ENCODE data around the gene HOXB4. TPM values are rescaled to one million over a fixed set of nuclear protein-coding genes. Genes with fewer than 3 reads are reported as not detected.
A peak's percentile ranks its signal among the peaks of the same experiment; 100 is the strongest.

Gene HOXB4
- polyA plus RNA-seq, 1 of the 3 experiments (the other 2 are of a cell fraction): 0.03 TPM

DNA sequence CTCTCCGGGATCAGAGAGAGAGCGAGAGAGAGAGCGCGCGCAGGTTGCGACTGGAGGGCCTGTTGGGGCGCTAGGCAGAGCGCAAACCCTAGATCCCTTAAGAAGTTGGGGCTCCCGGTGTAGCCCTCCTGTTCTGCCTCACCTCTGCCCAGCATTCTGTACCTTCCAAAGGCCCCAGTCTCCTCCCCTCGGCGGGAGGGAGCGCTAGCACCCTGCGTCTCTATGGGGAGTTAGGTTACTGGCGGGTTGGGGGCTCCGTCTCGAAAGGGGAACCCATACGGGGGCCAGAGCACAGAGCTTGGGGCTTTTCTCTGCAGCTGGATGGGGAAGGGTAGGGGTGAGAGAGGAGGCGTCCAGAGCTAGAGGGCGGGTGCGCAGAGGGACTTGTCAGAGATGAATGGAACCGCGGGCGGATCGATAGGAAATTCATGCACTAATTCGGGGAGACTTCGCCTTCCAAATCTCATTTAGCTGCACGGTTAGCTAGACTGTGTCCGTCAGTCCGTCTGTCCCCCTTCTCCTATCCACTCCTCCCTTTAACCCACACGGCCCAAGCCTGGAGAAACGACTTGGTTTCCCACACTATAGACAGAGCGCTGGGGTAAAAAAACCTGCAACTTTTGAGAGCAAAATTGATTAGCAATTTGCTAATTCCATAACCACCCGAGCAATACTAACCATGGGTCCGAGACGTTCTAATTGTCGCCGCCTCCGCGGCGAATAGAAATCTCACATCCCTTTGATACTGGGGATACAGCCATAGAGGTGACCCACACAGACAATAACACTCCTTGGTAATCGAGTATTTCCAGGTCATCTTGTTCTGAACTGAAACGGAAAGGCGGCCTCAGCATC, 693 bp upstream of the HOXB4 start:
- Histone ChIP-seq H3K27ac (ENCODE audit: low read depth in 2 of 2, low read length in 1 of 2) (no peak overlapping the region), H2AFZ (ENCODE audit: low read depth) (no peak overlapping the region), H4K20me1 (ENCODE audit: insufficient read depth) (peaks cover 9% of the 10 kb centered on the region; the same call in 1 of the 2 replicates), H3K36me3 (replicated peaks in 1 of 2; ENCODE audit: control insufficient read depth in 1 of 2, insufficient read depth in 2 of 2, low read length in 1 of 2) (no peaks in the 10 kb centered on the region), H3K4me2 (no peak overlapping the region), H3K9ac (no peak overlapping the region), H3K9me3 (no peaks in the 10 kb centered on the region), H3F3A (replicated peaks; ENCODE audit: insufficient read depth) (peaks cover 4% of the 10 kb centered on the region), H3K27me3 (ENCODE audit: insufficient read depth) (peaks cover 94% of the 10 kb centered on the region), H3K4me1 (ENCODE audit: control insufficient read depth in 1 of 2, insufficient read depth in 2 of 2, low read depth in 1 of 2, low read length in 1 of 2) (no peaks in the 10 kb centered on the region; a peak in 1 of 4 replicates), H3K4me3 (ENCODE audit: low read depth in 2 of 2, low read length in 1 of 2) (no peak overlapping the region), H3K79me2 (ENCODE audit: insufficient read depth) (no peaks in the 10 kb centered on the region), H3K9me2 (no peaks in the 10 kb centered on the region)
- POLR2A ChIA-PET: no interaction called here
- TF ChIP-seq EZH2phosphoT487 (IDR thresholded peaks at IDR 0.05; ENCODE audit: borderline replicate concordance, low read depth) (peak; percentile 70; the same call in 1 of the 2 replicates), CHD2 (IDR thresholded peaks at IDR 0.05; ENCODE audit: low read length, partially characterized antibody) (no peak)
- no peak for DNase-seq
- CTCF ChIA-PET: interaction anchor here (1.5 kb wide), 1 partner anchor 15 kb away, joined by 3 read pairs; no protein-coding TSS in a partner anchor
- 16% methylated on average over 41 of the region's 43 CpGs for WGBS (ENCODE audit: low lambda C conversion rate)

DNA sequence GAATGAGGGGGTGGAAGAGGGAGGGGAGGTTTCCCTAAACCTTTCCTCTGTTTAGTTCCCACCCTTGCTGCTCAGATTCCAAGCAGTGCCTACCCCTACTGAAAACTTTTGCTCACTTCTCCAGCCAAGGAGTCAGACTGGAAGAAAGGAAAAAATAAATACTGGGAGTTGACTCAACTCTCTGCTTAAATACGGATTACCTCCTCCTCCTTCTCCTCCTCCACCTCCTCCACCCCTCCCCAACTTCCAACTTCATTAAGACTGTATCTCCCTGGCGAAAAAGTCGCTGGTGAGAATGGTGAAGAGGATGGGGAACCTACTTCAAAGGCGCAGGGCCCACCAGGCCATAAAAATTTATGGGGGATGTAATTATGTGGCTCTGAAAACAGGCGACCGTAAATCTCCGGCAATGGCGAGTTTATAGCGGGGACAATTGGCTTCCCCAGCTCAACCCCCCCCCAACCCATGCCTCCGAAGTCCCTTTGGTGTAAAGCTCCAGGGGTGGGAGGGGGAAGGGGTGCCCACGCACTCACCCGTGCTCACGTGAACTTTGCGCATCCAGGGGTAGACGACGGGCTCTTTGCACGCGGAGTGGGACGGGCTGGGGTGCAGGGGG, 712 bp downstream of the HOXB4 start:
- H3K9me3 ChIP-seq: no peaks in the 10 kb centered on the region
- H3F3A ChIP-seq (replicated peaks; ENCODE audit: insufficient read depth): peaks cover 4% of the 10 kb centered on the region
- H2AFZ ChIP-seq (ENCODE audit: low read depth): no peak overlapping the region
- no peak for DNase-seq
- H3K36me3 ChIP-seq (replicated peaks in 1 of 2; ENCODE audit: control insufficient read depth in 1 of 2, insufficient read depth in 2 of 2, low read length in 1 of 2): no peaks in the 10 kb centered on the region
- TF ChIP-seq SMC3 (IDR thresholded peaks at IDR 0.05; ENCODE audit: low read depth, low read length): no peak
- TF ChIP-seq RFX5 (IDR thresholded peaks at IDR 0.05; ENCODE audit: low read length): no peak
- TF ChIP-seq FOXJ3 (CRISPR knock-in tag; IDR thresholded peaks at IDR 0.05): no peak
- no peak for TF ChIP-seq FOXM1 (IDR thresholded peaks at IDR 0.05; ENCODE audit: low read depth)
- no peak for TF ChIP-seq TCF12 (IDR thresholded peaks at IDR 0.05)
- TF ChIP-seq FOSL2 (IDR thresholded peaks at IDR 0.05; ENCODE audit: borderline replicate concordance, low read depth): no peak
- no peak for TF ChIP-seq POLR2AphosphoS5 (IDR thresholded peaks at IDR 0.05; ENCODE audit: low read depth, low read length)
- no peak for TF ChIP-seq CHD2 (IDR thresholded peaks at IDR 0.05; ENCODE audit: low read length, partially characterized antibody)
- TF ChIP-seq, protein P1, sequence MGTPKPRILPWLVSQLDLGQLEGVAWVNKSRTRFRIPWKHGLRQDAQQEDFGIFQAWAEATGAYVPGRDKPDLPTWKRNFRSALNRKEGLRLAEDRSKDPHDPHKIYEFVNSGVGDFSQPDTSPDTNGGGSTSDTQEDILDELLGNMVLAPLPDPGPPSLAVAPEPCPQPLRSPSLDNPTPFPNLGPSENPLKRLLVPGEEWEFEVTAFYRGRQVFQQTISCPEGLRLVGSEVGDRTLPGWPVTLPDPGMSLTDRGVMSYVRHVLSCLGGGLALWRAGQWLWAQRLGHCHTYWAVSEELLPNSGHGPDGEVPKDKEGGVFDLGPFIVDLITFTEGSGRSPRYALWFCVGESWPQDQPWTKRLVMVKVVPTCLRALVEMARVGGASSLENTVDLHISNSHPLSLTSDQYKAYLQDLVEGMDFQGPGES (IDR thresholded peaks at IDR 0.05; ENCODE audit: low read depth, low read length): no peak
- no peak for TF ChIP-seq SIN3A (IDR thresholded peaks at IDR 0.05; ENCODE audit: borderline replicate concordance, low read depth, low read length)
- TF ChIP-seq USF2 (IDR thresholded peaks at IDR 0.05; ENCODE audit: borderline replicate concordance, low read depth, low read length): no peak
- no peak for TF ChIP-seq ELF1 (IDR thresholded peaks at IDR 0.05)
- no peak for TF ChIP-seq USF1 (IDR thresholded peaks at IDR 0.05; ENCODE audit: borderline replicate concordance, low read depth)
- H3K27me3 ChIP-seq (ENCODE audit: insufficient read depth): peaks cover 94% of the 10 kb centered on the region
- no peak overlapping the region for H3K9ac ChIP-seq
- H4K20me1 ChIP-seq (ENCODE audit: insufficient read depth): peaks cover 9% of the 10 kb centered on the region; the same call in 1 of the 2 replicates
- ChIA-PET POLR2A (no interaction called here), CTCF (interaction anchor here (0.8 to 1.4 kb wide), 3 partner anchors 16 to 41 kb away, joined by 3 to 5 read pairs (median 3); no protein-coding TSS in a partner anchor)
- 24% methylated on average over 18 of the region's 19 CpGs for WGBS (ENCODE audit: low lambda C conversion rate)
- H3K9me2 ChIP-seq: no peaks in the 10 kb centered on the region
- H3K4me1 ChIP-seq (ENCODE audit: control insufficient read depth in 1 of 2, insufficient read depth in 2 of 2, low read depth in 1 of 2, low read length in 1 of 2): no peaks in the 10 kb centered on the region; a peak in 1 of 4 replicates
- H3K4me2 ChIP-seq: no peak overlapping the region
- H3K27ac ChIP-seq (ENCODE audit: low read depth in 2 of 2, low read length in 1 of 2): no peak overlapping the region
- H3K4me3 ChIP-seq (ENCODE audit: low read depth in 2 of 2, low read length in 1 of 2): no peak overlapping the region
- no peaks in the 10 kb centered on the region for H3K79me2 ChIP-seq (ENCODE audit: insufficient read depth)

Data from SK-N-SH (cell line).